H1 (cell line): ENCODE measurements around the gene C2CD5.

Experiments used
- CHD7 ChIP-seq: fragments of 300-600 bp; sonication (generic); IDR thresholded peaks from 2 replicates; pipeline ENCODE4 v1.7.1; 2012; ENCODE audit warnings: low read length, moderate library complexity, mild to moderate bottlenecking, inconsistent platforms; ENCODE audit not compliant: insufficient replicate concordance
- CTBP2 ChIP-seq: IDR thresholded peaks from 2 replicates; pipeline ENCODE4 v1.7.0; 2011; ENCODE audit warnings: borderline replicate concordance, mild to moderate bottlenecking, moderate library complexity, mixed read lengths, low read length; ENCODE audit not compliant: insufficient read depth, insufficient read length
- CTCF ChIP-seq, 3 experiments: IDR thresholded peaks; 1 replicate in 2 of 3; 2 replicates in 1 of 3; pipeline versions ENCODE4 v1.5.1 to v1.6.1; 2011; ENCODE audit warnings: low read length in 3 of 3, mild to moderate bottlenecking in 3 of 3, inconsistent platforms in 2 of 3, low read depth in 1 of 3, moderate library complexity in 1 of 3; ENCODE audit not compliant: insufficient read depth in 1 of 3; ENCODE audit errors: control extremely low read depth in 1 of 3
- GABPA ChIP-seq: IDR thresholded peaks from 2 replicates; pipeline ENCODE4 v1.6.1; 2011; ENCODE audit warnings: mild to moderate bottlenecking, low read length, moderate library complexity, borderline replicate concordance; ENCODE audit not compliant: insufficient read depth
- NRF1 ChIP-seq: IDR thresholded peaks from 2 replicates; pipeline ENCODE4 v1.6.1; 2011; ENCODE audit warnings: mild to moderate bottlenecking, low read depth, low read length, improper control_type of control experiment
- POLR2AphosphoS5 ChIP-seq: IDR thresholded peaks from 2 replicates; pipeline ENCODE4 v1.6.1; 2011; ENCODE audit warnings: low read depth, low read length
- RAD21 ChIP-seq, 2 experiments: IDR thresholded peaks in 1 of 2; conservative IDR thresholded peaks in 1 of 2; 2 replicates each; pipeline ENCODE4 v1.6.1; 2011; ENCODE audit warnings: low read depth in 2 of 2, low read length in 2 of 2, improper control_type of control experiment in 1 of 2, inconsistent platforms in 1 of 2, mild to moderate bottlenecking in 1 of 2, moderate library complexity in 1 of 2
- SIX5 ChIP-seq: IDR thresholded peaks from 2 replicates; pipeline ENCODE4 v1.6.1; 2011; ENCODE audit warnings: mild to moderate bottlenecking, low read depth, low read length
- USF2 ChIP-seq: IDR thresholded peaks from 2 replicates; pipeline ENCODE4 v1.6.1; 2011; ENCODE audit warnings: low read length, improper control_type of control experiment
- YY1 ChIP-seq: IDR thresholded peaks from 2 replicates; pipeline ENCODE4 v1.6.1; 2011; ENCODE audit warnings: low read depth, mild to moderate bottlenecking, low read length

GRCh38 chr12:22526836-22527235, 17.5 kb downstream of the C2CD5 start:
- no peak for TF ChIP-seq RAD21 (IDR thresholded peaks at IDR 0.05 in 1 of 2, conservative IDR thresholded peaks at IDR 0.05 in 1 of 2; ENCODE audit: low read depth in 2 of 2, low read length in 2 of 2)
- TF ChIP-seq YY1: no peak
- no peak for TF ChIP-seq NRF1
- no peak for TF ChIP-seq CHD7
- TF ChIP-seq GABPA: no peak
- TF ChIP-seq CTBP2: no peak
- TF ChIP-seq USF2: no peak
- TF ChIP-seq CTCF (IDR thresholded peaks at IDR 0.05; ENCODE audit: control extremely low read depth in 1 of 3, insufficient read depth in 1 of 3, low read depth in 1 of 3, low read length in 3 of 3): no peak
- TF ChIP-seq POLR2AphosphoS5: no peak
- TF ChIP-seq SIX5: no peak
